Stimulated activated CD8-positive, alpha-beta memory T cell treated with anti-CD3 and anti-CD28 coated beads, Interleukin-2, amount 100 ng/mL, for 48 hours (primary cell): ENCODE measurements around the gene HOXB8.

ENCODE experiments used
- DNase-seq, 2 donors: peaks; one replicate each; pipeline ENCODE4 v3.0.0-alpha.2; 2020; ENCODE audit warnings: low read depth in 2 of 2

The HOXB8 gene

GRCh38 chr17:48596000-48596734 is 18.9 kb downstream of the HOXB8 start:
- DNase-seq = no peak

GRCh38 chr17:48595278-48595999 is 19.7 kb downstream of the HOXB8 start:
- no peak for DNase-seq

GRCh38 chr17:48594538-48595277 is 20.4 kb downstream of the HOXB8 start:
- no peak for DNase-seq

- DNase-seq = peak; percentile 74 to 80
Measured at GRCh38 chr17:48593840-48594537, 21.1 kb downstream of the HOXB8 start.

- no peak for DNase-seq
Measured at GRCh38 chr17:48593126-48593829, 21.8 kb downstream of the HOXB8 start, which contains the start of gene HOXB5. Gene HOXB5, minus strand, starts transcription at chr17:48593779. Its CDS starts 97 bp downstream, at chr17:48593682.

GRCh38 chr17:48592577-48592976 is 22.5 kb downstream of the HOXB8 start:
- no peak for DNase-seq

- DNase-seq = no peak
Measured at GRCh38 chr17:48592057-48592514, 23.0 kb downstream of the HOXB8 start.

- no peak for DNase-seq
Measured at GRCh38 chr17:48591255-48592056, 23.6 kb downstream of the HOXB8 start.

- DNase-seq = no peak
Measured at GRCh38 chr17:48590607-48591161, 24.4 kb downstream of the HOXB8 start.

GRCh38 chr17:48589831-48590606 is 25.1 kb downstream of the HOXB8 start, which contains the start of gene HOXB3:
Gene HOXB3, minus strand, starts transcription at chr17:48590241. Its CDS starts 37,767 bp downstream, at chr17:48552474.
- DNase-seq = no peak

GRCh38 chr17:48589060-48589830 is 25.8 kb downstream of the HOXB8 start:
- no peak for DNase-seq

- no peak for DNase-seq
Measured at GRCh38 chr17:48588528-48588927, 26.6 kb downstream of the HOXB8 start.

- no peak for DNase-seq
Measured at GRCh38 chr17:48588074-48588415, 27.0 kb downstream of the HOXB8 start.

- DNase-seq = no peak
Measured at GRCh38 chr17:48587276-48588073, 27.6 kb downstream of the HOXB8 start.

- no peak for DNase-seq
Measured at GRCh38 chr17:48586355-48587258, 28.5 kb downstream of the HOXB8 start.

GRCh38 chr17:48584223-48584741 is 30.8 kb downstream of the HOXB8 start:
- no peak for DNase-seq
